ENCODE measurements around the gene SHISAL1.

- TF ChIP-seq CTCF (IDR thresholded peaks at IDR 0.05), result no peak
- TF ChIP-seq POLR2A (IDR thresholded peaks at IDR 0.05), result no peak
Measured at GRCh38 chr22:44316393-44317122, 3.8 kb upstream of the SHISAL1 start.
